ENCODE measurements around the gene MIPOL1. TPM values are rescaled to one million over a fixed set of nuclear protein-coding genes. Genes with fewer than 3 reads are reported as not detected.
"Not testable (repeated sequence)": the region's sequence is repeated elsewhere in the genome, so short reads cannot be mapped to it uniquely, and the experiment has no call there.

Gene MIPOL1
- total RNA-seq, 2 donors from 2014 or later: 8.6 to 27.0 TPM

DNA sequence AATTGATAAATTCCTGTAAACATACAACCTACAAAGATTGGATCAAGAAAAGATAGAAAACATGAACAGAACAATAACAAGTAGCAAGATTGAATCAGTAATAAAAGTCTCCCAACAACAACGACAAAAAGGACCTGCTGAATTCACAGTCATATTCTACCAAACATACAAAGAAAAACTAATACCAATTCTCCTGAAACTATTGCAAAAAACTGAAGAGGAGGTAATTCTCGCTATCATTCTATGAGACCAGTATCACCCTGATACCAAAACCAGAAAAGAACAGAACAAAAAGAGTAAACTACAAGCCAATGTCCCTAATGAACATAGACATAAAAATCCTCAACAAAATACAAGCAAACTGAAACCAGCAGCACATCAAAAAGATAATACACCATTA lies 39.8 kb upstream of the MIPOL1 start:
- DNase-seq (no peak), ATAC-seq (no peak)
- Histone ChIP-seq H3K36me3 (replicated peaks in 1 of 2; ENCODE audit: insufficient read depth in 1 of 2, low read depth in 2 of 2) (no peaks in the 10 kb centered on the region), H3K9me3 (no peaks in the 10 kb centered on the region), H3K4me1 (no peaks in the 10 kb centered on the region), H3K27me3 (no peaks in the 10 kb centered on the region), H3K27ac (no peak overlapping the region), H3K4me3 (no peak overlapping the region)
- WGBS, 2 donors: 82 to 84% methylated on average over 2 of the region's 2 CpGs
- intact Hi-C loops (cut with DNase I): loop anchor here (10.0 kb wide), 2 partner anchors 503 to 603 kb away; no protein-coding TSS in a partner anchor
- TF ChIP-seq, protein P1, sequence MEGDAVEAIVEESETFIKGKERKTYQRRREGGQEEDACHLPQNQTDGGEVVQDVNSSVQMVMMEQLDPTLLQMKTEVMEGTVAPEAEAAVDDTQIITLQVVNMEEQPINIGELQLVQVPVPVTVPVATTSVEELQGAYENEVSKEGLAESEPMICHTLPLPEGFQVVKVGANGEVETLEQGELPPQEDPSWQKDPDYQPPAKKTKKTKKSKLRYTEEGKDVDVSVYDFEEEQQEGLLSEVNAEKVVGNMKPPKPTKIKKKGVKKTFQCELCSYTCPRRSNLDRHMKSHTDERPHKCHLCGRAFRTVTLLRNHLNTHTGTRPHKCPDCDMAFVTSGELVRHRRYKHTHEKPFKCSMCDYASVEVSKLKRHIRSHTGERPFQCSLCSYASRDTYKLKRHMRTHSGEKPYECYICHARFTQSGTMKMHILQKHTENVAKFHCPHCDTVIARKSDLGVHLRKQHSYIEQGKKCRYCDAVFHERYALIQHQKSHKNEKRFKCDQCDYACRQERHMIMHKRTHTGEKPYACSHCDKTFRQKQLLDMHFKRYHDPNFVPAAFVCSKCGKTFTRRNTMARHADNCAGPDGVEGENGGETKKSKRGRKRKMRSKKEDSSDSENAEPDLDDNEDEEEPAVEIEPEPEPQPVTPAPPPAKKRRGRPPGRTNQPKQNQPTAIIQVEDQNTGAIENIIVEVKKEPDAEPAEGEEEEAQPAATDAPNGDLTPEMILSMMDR (IDR thresholded peaks at IDR 0.05): no peak
- TF ChIP-seq POLR2A (IDR thresholded peaks at IDR 0.05): no peak

DNA sequence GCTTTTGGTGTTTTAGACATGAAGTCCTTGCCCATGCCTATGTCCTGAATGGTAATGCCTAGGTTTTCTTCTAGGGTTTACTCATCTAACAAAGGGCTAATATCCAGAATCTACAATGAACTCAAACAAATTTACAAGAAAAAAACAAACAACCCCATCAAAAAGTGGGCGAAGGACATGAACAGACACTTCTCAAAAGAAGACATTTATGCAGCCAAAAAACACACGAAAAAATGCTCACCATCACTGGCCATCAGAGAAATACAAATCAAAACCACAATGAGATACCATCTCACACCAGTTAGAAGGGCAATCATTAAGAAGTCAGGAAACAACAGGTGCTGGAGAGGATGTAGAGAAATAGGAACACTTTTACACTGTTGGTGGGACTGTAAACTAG lies 35.4 kb upstream of the MIPOL1 start:
- H3K4me3 ChIP-seq; ATAC-seq; H3K36me3 ChIP-seq (replicated peaks in 1 of 2; ENCODE audit: insufficient read depth in 1 of 2, low read depth in 2 of 2); H3K27me3 ChIP-seq; H3K4me1 ChIP-seq; H3K27ac ChIP-seq; H3K9me3 ChIP-seq; DNase-seq; intact Hi-C loops (cut with DNase I): not testable (repeated sequence)
- WGBS, 2 donors: 100% methylated on average over 1 of the region's 2 CpGs; no CpG with 5 or more reads in 1 of the 2 donors

DNA sequence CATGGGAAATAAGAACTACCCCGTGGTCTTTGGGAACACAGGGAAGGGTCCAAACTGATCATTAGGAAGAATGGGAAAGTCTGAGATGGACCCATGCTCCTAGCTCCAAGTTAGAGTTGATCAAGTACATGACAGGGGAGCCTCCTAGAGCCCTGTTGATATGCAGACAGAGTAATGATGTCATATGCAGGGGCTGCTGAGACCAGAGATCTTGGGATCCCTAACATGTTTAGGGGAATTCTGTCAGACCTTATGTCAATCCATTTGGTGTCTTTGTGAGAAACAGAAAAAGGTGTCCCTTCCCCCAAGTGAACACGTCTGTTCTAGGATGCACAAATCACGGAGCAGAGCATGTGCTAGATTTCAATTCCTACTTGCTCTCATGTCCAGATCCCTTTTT lies 31.9 kb upstream of the MIPOL1 start:
- TF ChIP-seq POLR2A (IDR thresholded peaks at IDR 0.05): no peak
- TF ChIP-seq, protein P1 (IDR thresholded peaks at IDR 0.05): no peak
- H3K27me3 ChIP-seq: no peaks in the 10 kb centered on the region
- no peaks in the 10 kb centered on the region for H3K9me3 ChIP-seq
- H3K4me3 ChIP-seq: no peak overlapping the region
- ATAC-seq (no peak), DNase-seq (no peak)
- peaks cover 9% of the 10 kb centered on the region for H3K4me1 ChIP-seq
- intact Hi-C loops (cut with DNase I): no loop called here
- no peak overlapping the region for H3K27ac ChIP-seq
- no peaks in the 10 kb centered on the region for H3K36me3 ChIP-seq (replicated peaks in 1 of 2; ENCODE audit: insufficient read depth in 1 of 2, low read depth in 2 of 2)
- 62 to 67% methylated on average over 3 of the region's 3 CpGs for WGBS, 2 donors

DNA sequence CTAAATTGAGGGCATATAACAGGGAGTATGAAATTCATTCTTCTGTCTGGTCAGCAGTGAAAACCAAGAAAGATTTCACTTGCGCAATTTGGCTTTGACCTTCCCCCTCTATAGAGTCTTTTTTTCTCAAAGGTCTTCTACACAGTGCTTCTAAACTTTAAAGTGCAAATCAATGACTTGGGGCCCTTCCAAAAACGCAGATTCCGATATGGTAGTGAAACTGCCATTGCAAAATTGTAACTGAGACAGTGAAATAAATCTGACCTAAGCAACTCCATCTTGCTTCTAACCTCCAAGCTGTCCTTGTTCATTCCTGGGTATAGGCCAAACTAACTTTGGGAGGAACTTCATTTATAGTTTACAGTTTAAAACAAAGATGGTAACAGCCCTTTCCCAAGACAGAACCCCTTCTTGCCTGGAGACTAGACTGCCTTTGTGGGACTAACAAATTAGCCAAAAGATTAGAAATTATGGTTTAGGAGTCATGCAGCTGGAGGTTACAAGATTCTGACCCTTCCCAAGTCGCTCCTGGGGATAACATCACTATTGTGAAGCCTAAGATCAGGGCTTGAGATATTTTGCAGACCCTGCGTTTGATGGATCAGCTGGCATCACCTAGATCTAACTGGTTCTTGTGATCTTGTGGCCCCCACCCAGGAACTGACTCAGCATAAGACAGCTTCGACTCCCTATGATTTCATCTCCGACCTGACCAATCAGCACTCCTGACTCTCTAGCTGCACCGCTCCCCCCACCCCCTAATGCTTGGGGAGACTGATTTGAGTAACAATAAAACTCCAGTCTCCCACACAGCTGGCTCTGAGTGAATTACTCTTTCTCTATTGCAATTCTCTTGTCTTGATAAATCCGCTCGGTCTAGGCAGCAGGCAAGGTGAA lies 30.3 kb upstream of the MIPOL1 start:
- Histone ChIP-seq H3K27me3 (no peaks in the 10 kb centered on the region), H3K4me3 (no peak overlapping the region), H3K36me3 (replicated peaks in 1 of 2; ENCODE audit: insufficient read depth in 1 of 2, low read depth in 2 of 2) (no peaks in the 10 kb centered on the region), H3K9me3 (no peaks in the 10 kb centered on the region), H3K4me1 (peaks cover 9% of the 10 kb centered on the region), H3K27ac (no peak overlapping the region)
- no peak for ATAC-seq
- intact Hi-C loops (cut with DNase I): no loop called here
- no peak for TF ChIP-seq POLR2A (IDR thresholded peaks at IDR 0.05)
- TF ChIP-seq, protein P1 (IDR thresholded peaks at IDR 0.05): no peak
- WGBS, 2 donors: 78 to 80% methylated on average over 10 of the region's 10 CpGs
- no peak for DNase-seq

DNA sequence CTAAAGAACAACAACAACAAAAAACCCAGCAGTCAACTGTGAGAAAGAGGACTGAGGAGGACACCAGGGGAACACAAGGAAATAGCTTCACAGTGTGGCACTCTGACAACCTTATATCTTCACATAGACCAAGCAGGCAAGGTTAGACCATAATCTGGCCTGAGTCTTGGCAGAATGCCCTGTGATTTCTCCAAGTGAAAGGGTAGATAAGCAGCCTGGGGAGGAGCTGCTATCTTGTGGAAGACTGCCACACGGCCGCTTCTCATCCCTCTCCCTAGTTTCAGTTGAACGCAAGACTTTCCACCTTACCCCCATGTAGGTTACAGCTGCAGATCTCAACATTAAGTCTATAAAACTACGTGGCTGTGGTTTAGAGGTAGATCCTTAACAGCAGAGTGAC lies 29.0 kb upstream of the MIPOL1 start:
- no peaks in the 10 kb centered on the region for H3K9me3 ChIP-seq
- ATAC-seq: no peak
- WGBS, 2 donors: 38 to 62% methylated on average over 4 of the region's 4 CpGs
- DNase-seq: peak in 1 of 4 donors; percentile 14
- H3K4me3 ChIP-seq: no peak overlapping the region
- no peaks in the 10 kb centered on the region for H3K27me3 ChIP-seq
- H3K36me3 ChIP-seq (replicated peaks in 1 of 2; ENCODE audit: insufficient read depth in 1 of 2, low read depth in 2 of 2): no peaks in the 10 kb centered on the region
- intact Hi-C loops (cut with DNase I): no loop called here
- H3K27ac ChIP-seq: no peak overlapping the region
- H3K4me1 ChIP-seq: peaks cover 17% of the 10 kb centered on the region
- TF ChIP-seq POLR2A (IDR thresholded peaks at IDR 0.05): no peak
- TF ChIP-seq, protein P1 (IDR thresholded peaks at IDR 0.05): no peak
